Caco-2 (cell line): ENCODE data around the gene ATXN3. TPM values are rescaled to one million over a fixed set of nuclear protein-coding genes. Genes with fewer than 3 reads are reported as not detected.

Experiments
- BruUV-seq: library from RNA; stranded (reverse); fragments of 400-500 nt; replicated peaks from 2 replicates; lab custom pipeline; 2021; lab: Mats Ljungman, UMichigan
- CTCF ChIA-PET: fragments of 300-600 bp; sonication (Branson Sonifier 250); formaldehyde crosslinking; loops from one replicate; lab custom pipeline; 2022; ENCODE audit warnings: antibody characterized with exemption; lab: Charles Lee
- POLR2A ChIA-PET: fragments of 300-600 bp; sonication (Branson Sonifier 250); formaldehyde crosslinking; loops from one replicate; lab custom pipeline; 2022; ENCODE audit warnings: antibody characterized with exemption; lab: Charles Lee
- DNase-seq, 2 experiments: peaks; one replicate each; pipeline versions ENCODE4 v3.0.0 to v3.0.0-alpha.2; 2020 to 2022
- H3K27me3 ChIP-seq: replicated peaks from 2 replicates; pipeline ENCODE4 v1.6.0; 2011; ENCODE audit warnings: low read length; ENCODE audit not compliant: control insufficient read depth, insufficient read depth
- H3K36me3 ChIP-seq: 2 replicates; pipeline ENCODE4 v1.5.1; 2011; ENCODE audit warnings: low read length; ENCODE audit not compliant: control insufficient read depth, insufficient read depth
- H3K4me1 ChIP-seq: fragments of 250-450 bp; sonication (Bioruptor Pico); 2 replicates; pipeline ENCODE4 v1.5.1; 2020; ENCODE audit warnings: mild to moderate bottlenecking
- H3K4me3 ChIP-seq: 2 replicates; pipeline ENCODE4 v1.5.1; 2011; ENCODE audit warnings: low read depth, mild to moderate bottlenecking, control low read depth, low read length
- H3K9me3 ChIP-seq: fragments of 250-450 bp; sonication (Bioruptor Pico); 2 replicates; pipeline ENCODE4 v1.5.1; 2020; ENCODE audit warnings: mild to moderate bottlenecking, moderate library complexity
- H3K27ac Mint-ChIP-seq: one replicate; pipeline ENCODE4 v1.8.0; 2022; ENCODE audit warnings: mixed read lengths; ENCODE audit not compliant: unreplicated experiment
- H3K27me3 Mint-ChIP-seq: one replicate; pipeline ENCODE4 v1.8.0; 2022; ENCODE audit warnings: mixed read lengths; ENCODE audit not compliant: insufficient read depth, unreplicated experiment
- H3K36me3 Mint-ChIP-seq: one replicate; pipeline ENCODE4 v1.8.0; 2022; ENCODE audit warnings: mild to moderate bottlenecking, mixed read lengths; ENCODE audit not compliant: insufficient read depth, unreplicated experiment
- H3K4me1 Mint-ChIP-seq: one replicate; pipeline ENCODE4 v1.8.0; 2022; ENCODE audit warnings: low read depth, mixed read lengths; ENCODE audit not compliant: unreplicated experiment
- H3K4me3 Mint-ChIP-seq: one replicate; pipeline ENCODE4 v1.8.0; 2022; ENCODE audit warnings: mild to moderate bottlenecking, moderate library complexity, mixed read lengths; ENCODE audit not compliant: unreplicated experiment
- H3K9me3 Mint-ChIP-seq: one replicate; pipeline ENCODE4 v1.8.0; 2022; ENCODE audit warnings: mixed read lengths; ENCODE audit not compliant: unreplicated experiment
- intact Hi-C: fragments of 100-400 bp; cut with micrococcal nuclease; formaldehyde crosslinking; loops from one replicate; pipeline ENCODE4 v1.10.0; 2022; ENCODE audit not compliant: unreplicated experiment
- total RNA-seq: library from RNA; stranded (reverse); gene quantifications from 2 replicates; pipeline ENCODE4 v1.2.3, GENCODE V29; 2022
- TF ChIP-seq, protein P1 (sequence below), 2 experiments: fragments of 200-600 bp in 1 of 2; IDR thresholded peaks; 1 replicate in 1 of 2; 2 replicates in 1 of 2; pipeline versions ENCODE4 v1.5.1 to v1.8.0; 2011 to 2022; ENCODE audit warnings: antibody characterized with exemption in 1 of 2, control low read depth in 1 of 2, inconsistent platforms in 1 of 2, low read depth in 1 of 2, low read length in 1 of 2, mild to moderate bottlenecking in 1 of 2, moderate library complexity in 1 of 2; ENCODE audit not compliant: insufficient read depth in 1 of 2, severe bottlenecking in 1 of 2, unreplicated experiment in 1 of 2

ATXN3 gene
- total RNA-seq, 1 experiment from 2014 or later = 29.3 TPM

- Mint-ChIP-seq H3K27me3 (no peaks in the 10 kb centered on the region), H3K27ac (no peak overlapping the region), H3K36me3 (peaks cover 5% of the 10 kb centered on the region), H3K9me3 (no peaks in the 10 kb centered on the region), H3K4me1 (no peaks in the 10 kb centered on the region), H3K4me3 (no peak overlapping the region)
- Histone ChIP-seq H3K9me3 (no peaks in the 10 kb centered on the region), H3K36me3 (no peaks in the 10 kb centered on the region), H3K27me3 (no peaks in the 10 kb centered on the region), H3K4me3 (no peak overlapping the region), H3K4me1 (no peaks in the 10 kb centered on the region)
- CTCF ChIA-PET = interaction anchor here (0.8 kb wide), 1 partner anchor 13 kb away, joined by 3 read pairs; the partner anchor contains the start of gene ATXN3
- intact Hi-C loops = no loop called here
- TF ChIP-seq, protein P1, sequence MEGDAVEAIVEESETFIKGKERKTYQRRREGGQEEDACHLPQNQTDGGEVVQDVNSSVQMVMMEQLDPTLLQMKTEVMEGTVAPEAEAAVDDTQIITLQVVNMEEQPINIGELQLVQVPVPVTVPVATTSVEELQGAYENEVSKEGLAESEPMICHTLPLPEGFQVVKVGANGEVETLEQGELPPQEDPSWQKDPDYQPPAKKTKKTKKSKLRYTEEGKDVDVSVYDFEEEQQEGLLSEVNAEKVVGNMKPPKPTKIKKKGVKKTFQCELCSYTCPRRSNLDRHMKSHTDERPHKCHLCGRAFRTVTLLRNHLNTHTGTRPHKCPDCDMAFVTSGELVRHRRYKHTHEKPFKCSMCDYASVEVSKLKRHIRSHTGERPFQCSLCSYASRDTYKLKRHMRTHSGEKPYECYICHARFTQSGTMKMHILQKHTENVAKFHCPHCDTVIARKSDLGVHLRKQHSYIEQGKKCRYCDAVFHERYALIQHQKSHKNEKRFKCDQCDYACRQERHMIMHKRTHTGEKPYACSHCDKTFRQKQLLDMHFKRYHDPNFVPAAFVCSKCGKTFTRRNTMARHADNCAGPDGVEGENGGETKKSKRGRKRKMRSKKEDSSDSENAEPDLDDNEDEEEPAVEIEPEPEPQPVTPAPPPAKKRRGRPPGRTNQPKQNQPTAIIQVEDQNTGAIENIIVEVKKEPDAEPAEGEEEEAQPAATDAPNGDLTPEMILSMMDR (IDR thresholded peaks at IDR 0.05; ENCODE audit: insufficient read depth in 1 of 2, low read depth in 1 of 2, low read length in 1 of 2, severe bottlenecking in 1 of 2, unreplicated experiment in 1 of 2) = peak in 1 of 2 experiments; percentile 17
- peak in 1 of 2 experiments; percentile 13 for DNase-seq
- BruUV-seq = no TSS peak
- POLR2A ChIA-PET = no interaction called here
Observed at GRCh38 chr14:92093320-92093719, 13.1 kb downstream of the ATXN3 start.

DNA sequence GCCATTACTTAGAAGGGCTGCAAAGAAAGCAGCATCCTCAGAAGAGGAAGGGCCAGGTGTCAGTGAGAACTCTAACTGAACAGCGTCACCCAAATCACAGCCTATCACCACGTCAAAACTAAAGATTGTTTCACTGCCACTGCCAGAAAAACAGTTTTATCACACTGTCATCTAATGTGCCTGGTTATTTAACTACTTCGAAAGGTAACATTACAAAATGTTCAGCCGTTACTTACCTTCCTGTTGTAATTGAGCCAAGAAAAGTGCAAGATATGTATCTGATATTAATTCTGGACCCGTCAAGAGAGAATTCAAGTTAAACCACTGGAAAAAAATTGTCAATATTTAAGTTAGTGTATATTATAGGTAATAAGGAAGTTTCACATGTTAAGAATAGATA lies 17.9 kb downstream of the ATXN3 start:
- Mint-ChIP-seq H3K27me3 (no peaks in the 10 kb centered on the region), H3K4me3 (no peak overlapping the region), H3K36me3 (peaks cover 9% of the 10 kb centered on the region), H3K9me3 (no peaks in the 10 kb centered on the region), H3K27ac (no peak overlapping the region), H3K4me1 (no peaks in the 10 kb centered on the region)
- no TSS peak for BruUV-seq
- CTCF ChIA-PET = interaction anchor here (0.7 kb wide), 1 partner anchor 189 kb away, joined by 3 read pairs; no protein-coding TSS in a partner anchor
- POLR2A ChIA-PET = no interaction called here
- no peak for DNase-seq
- TF ChIP-seq, protein P1 (IDR thresholded peaks at IDR 0.05; ENCODE audit: insufficient read depth in 1 of 2, low read depth in 1 of 2, low read length in 1 of 2, severe bottlenecking in 1 of 2, unreplicated experiment in 1 of 2) = no peak
- H3K27me3 ChIP-seq = no peaks in the 10 kb centered on the region
- intact Hi-C loops = no loop called here
- no peaks in the 10 kb centered on the region for H3K36me3 ChIP-seq
- H3K4me1 ChIP-seq = no peaks in the 10 kb centered on the region
- no peaks in the 10 kb centered on the region for H3K9me3 ChIP-seq
- H3K4me3 ChIP-seq = no peak overlapping the region

- ChIA-PET POLR2A (no interaction called here), CTCF (no interaction called here)
- H3K4me3 ChIP-seq = no peak overlapping the region
- intact Hi-C loops = no loop called here
- no peaks in the 10 kb centered on the region for H3K9me3 ChIP-seq
- no peak for DNase-seq
- no peaks in the 10 kb centered on the region for H3K27me3 Mint-ChIP-seq
- no peaks in the 10 kb centered on the region for H3K36me3 Mint-ChIP-seq
- H3K9me3 Mint-ChIP-seq = no peaks in the 10 kb centered on the region
- H3K4me1 ChIP-seq = no peaks in the 10 kb centered on the region
- no peak overlapping the region for H3K4me3 Mint-ChIP-seq
- no TSS peak for BruUV-seq
- no peaks in the 10 kb centered on the region for H3K27me3 ChIP-seq
- H3K4me1 Mint-ChIP-seq = no peaks in the 10 kb centered on the region
- no peaks in the 10 kb centered on the region for H3K36me3 ChIP-seq
- no peak overlapping the region for H3K27ac Mint-ChIP-seq
- TF ChIP-seq, protein P1 (IDR thresholded peaks at IDR 0.05; ENCODE audit: insufficient read depth in 1 of 2, low read depth in 1 of 2, low read length in 1 of 2, severe bottlenecking in 1 of 2, unreplicated experiment in 1 of 2) = no peak
Observed at GRCh38 chr14:92074555-92074954, 31.8 kb downstream of the ATXN3 start.
